ENCODE results near the gene MED15.

Gene MED15

DNA sequence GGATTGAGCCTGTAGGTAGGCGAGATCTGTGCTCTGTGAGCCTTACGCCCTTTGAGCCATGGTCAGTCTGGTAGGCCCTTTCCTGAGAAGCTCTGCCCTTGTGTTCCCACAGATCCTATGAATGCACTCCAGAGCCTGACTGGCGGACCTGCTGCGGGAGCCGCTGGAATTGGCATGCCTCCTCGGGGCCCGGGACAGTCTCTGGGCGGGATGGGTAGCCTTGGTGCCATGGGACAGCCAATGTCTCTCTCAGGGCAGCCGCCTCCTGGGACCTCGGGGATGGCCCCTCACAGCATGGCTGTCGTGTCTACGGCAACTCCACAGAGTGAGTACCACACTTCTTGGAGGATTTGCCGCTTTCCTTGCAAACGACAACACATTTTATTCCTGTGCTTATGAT, 47.4 kb downstream of the MED15 start:
- no peak for DNase-seq

GRCh38 chr22:20558534-20558933, 51.1 kb downstream of the MED15 start:
- no peak for DNase-seq

GRCh38 chr22:20559174-20559760, 51.9 kb downstream of the MED15 start:
- no peak for DNase-seq

- DNase-seq: no peak
Measured at GRCh38 chr22:20560716-20561115, 53.3 kb downstream of the MED15 start.

DNA sequence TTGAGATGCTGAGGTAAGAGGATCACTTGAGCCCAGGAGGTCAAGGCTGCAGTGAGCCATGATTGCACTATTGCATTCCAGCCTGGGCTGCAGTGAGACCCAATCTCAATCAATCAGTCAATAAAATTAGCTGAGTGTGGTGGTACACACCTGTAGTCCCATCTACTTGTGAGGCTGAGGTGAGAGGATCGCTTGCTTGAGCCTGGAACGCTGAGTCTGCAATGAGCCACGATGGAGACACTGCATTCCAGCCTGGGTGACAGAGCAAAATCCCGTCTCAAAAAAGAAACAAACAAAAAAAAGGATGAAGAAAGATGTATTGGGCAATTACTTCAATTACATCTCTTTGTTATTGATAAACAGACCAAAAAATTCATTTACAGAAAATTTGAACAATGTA, 54.5 kb downstream of the MED15 start:
- no peak for DNase-seq

GRCh38 chr22:20562607-20563465, 55.4 kb downstream of the MED15 start:
- DNase-seq: no peak

DNA sequence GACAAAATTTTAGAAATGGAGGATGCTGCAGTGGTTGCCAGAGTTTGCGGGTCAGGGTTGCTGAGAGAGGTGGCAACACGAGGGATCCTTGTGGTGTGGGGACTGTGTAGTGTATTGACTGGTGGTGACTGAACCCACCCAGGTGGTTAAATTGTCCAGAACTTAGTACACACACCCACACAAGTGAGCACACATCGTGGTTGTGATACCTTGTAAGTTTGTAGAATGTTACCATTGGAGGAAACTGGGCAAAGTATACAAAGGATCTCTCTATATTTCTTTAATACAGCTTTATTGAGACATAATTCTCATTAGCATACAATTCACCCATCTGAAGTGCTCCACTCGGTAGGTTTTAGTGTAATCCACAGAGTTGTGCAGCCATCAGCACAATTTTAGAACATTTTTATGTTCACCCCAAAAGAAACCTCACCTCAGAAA, 56.1 kb downstream of the MED15 start:
- no peak for DNase-seq

- DNase-seq: no peak
Measured at GRCh38 chr22:20563941-20564371, 56.5 kb downstream of the MED15 start.

- no peak for DNase-seq
Measured at GRCh38 chr22:20565079-20565734, 57.8 kb downstream of the MED15 start.

GRCh38 chr22:20565761-20566160, 58.4 kb downstream of the MED15 start:
- DNase-seq: no peak

GRCh38 chr22:20566420-20567260, 59.2 kb downstream of the MED15 start:
- DNase-seq: peak; percentile 79

GRCh38 chr22:20567371-20567847, 60.0 kb downstream of the MED15 start:
- DNase-seq: no peak

- no peak for DNase-seq
Measured at GRCh38 chr22:20567993-20568417, 60.6 kb downstream of the MED15 start.

DNA sequence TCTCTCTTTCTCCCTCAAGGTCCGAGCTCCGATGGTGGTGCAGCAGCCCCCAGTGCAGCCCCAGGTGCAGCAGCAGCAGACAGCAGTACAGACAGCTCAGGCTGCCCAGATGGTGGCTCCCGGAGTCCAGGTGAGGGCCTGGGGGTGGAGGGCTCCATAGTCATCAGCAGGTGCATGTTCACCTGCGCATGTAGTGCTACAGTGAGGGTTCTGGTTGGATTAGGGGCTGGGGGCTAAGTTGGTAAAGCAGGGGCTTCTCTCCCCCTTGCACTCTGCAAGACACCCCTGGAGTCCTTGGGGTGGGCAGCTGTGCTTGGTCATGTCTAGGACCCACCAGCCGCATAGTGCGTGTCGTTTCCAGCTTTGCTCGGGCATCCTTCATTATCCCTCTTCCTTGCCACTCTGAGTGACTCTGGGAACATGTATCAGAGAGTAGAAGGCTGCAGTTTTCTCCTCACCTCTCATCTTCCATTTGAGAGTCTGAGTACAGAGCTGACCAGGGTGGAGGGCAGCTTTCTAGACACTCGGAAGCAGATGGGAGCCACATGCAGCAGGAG, 61.2 kb downstream of the MED15 start:
- no peak for DNase-seq

DNA sequence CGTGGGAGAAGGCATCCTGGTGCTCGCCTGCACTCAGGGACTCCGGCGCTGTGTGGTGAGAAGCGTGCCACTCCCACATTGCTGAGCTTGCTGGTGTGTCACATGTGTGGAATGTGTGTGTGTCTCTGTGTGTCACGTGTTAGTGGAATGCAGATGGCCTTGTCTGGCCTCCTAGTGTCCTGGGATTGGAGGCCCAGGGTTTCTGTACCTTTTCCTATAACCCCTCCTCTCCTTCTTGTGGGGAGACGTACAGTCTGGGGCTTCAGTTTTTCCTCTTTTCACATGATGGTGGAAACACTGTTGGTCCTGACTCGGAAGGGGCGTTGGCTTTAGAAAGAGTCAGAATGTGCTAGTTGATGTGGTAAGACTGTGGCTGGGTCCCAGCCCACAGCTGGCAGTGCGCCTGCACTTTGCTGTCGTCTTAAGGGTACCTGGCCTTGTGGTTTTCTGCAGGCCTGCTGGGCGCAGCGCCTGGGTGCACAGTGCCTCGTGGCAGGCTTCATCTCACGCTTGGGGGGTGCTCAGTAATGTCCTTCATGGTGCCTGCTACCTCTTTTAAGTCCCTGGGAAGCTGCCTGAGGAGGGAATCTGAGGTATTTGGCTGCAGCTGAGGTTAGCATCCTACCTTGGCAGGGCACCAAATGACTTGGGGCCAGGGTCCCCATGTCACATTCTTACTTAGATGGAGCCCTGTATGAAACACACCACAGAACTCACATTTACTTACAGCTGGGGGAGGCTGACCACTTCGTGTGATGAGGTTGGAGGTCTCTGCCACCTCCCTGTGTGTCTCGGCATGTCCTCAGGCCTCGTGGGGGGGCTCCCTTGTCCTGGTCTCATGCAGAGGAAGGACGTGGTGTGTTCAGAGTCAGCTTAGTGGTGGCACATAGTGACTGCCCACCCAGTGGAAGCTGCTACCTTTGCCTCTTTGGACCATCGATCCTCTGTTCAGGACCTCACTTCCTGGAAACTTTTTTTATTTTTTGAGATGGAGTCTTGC, 61.9 kb downstream of the MED15 start:
- peak; percentile 83 for DNase-seq

DNA sequence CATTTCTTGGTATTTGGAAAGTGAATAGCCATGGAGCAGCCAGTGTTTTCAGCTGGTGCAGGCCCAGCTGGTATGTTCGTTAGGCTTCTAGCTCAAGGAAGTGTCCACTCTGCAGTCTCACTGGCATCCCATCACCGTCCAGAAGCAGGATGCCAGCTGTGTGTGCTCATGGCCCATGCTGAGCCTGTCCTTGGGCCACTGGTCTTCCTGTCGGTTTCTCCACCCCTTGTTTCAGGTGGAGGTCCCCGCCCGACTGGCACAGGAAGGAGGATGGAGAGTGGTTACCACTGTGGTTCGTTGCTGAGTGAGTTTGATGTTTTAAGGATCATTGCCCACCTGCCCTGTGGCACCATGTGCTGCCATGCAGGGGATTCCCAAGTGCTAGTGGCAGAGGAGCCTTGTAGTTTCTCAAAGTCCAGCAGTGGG, 63.7 kb downstream of the MED15 start:
- DNase-seq: no peak

DNA sequence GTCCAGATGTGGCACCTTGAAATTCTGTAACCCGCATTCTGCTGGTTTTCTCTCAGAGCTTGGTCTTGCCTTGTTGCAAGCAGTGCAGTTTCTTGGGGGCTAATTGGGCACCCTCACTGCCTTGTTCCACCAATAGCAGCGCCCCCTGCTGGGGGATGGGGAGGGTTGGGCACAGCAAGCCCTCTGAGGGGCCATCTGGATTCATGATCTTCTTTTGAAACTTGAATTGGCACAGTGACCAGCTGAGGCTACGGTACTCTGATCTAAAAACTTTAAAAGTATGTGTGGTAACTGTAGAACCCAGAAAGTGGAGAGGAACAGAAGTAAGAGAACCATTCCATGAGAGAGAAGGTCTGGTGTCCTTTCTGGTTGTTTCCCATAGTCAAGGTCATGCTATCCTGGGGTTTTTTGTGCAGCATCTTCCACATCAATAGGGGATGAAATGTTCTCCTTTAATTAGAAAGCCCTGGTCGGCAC, 64.2 kb downstream of the MED15 start:
- peak; percentile 71 for DNase-seq

- no peak for DNase-seq
Measured at GRCh38 chr22:20572132-20572802, 64.9 kb downstream of the MED15 start.

GRCh38 chr22:20573176-20573832, 65.9 kb downstream of the MED15 start:
- no peak for DNase-seq

Measured in CD4-positive, alpha-beta T cell treated with Interleukin-12 subunit alpha and Interleukin-12 subunit beta, for 1 hour (primary cell).